ENCODE data around the gene UNC13B. TPM values are rescaled to one million over a fixed set of nuclear protein-coding genes. Genes with fewer than 3 reads are reported as not detected.

Gene UNC13B
- total and polyA plus RNA-seq, 2 of the 13 experiments (the other 11 are each of a cell fraction or from before 2014, with no cell fraction given), result 14.0 to 18.3 TPM

GRCh38 chr9:35398651-35399335, 237.0 kb downstream of the UNC13B start:
- Histone ChIP-seq H3K4me3 (replicated peaks in 1 of 3; ENCODE audit: insufficient read depth in 1 of 3, low read depth in 2 of 3, low read length in 3 of 3) (no peak overlapping the region), H3K79me2 (ENCODE audit: insufficient read depth, low read length) (no peaks in the 10 kb centered on the region), H3K9ac (ENCODE audit: insufficient read depth, low read depth, low read length) (no peak overlapping the region), H3K27me3 (ENCODE audit: control insufficient read depth in 1 of 2, insufficient read depth in 2 of 2, low read length in 2 of 2) (no peaks in the 10 kb centered on the region), H3K9me3 (ENCODE audit: low read length) (no peaks in the 10 kb centered on the region), H2AFZ (ENCODE audit: low read length) (no peak overlapping the region), H3K27ac (ENCODE audit: extremely low read length, insufficient read depth, low read length) (no peak overlapping the region), H3K36me3 (replicated peaks in 1 of 2; ENCODE audit: control insufficient read depth in 1 of 2, insufficient read depth in 2 of 2, low read length in 2 of 2) (peaks cover 21 to 35% of the 10 kb centered on the region in 2 experiments; a peak in 4 of 5 replicates), H3K4me2 (ENCODE audit: low read depth, low read length) (no peak overlapping the region), H3K4me1 (ENCODE audit: insufficient read depth, low read length) (no peaks in the 10 kb centered on the region), H4K20me1 (ENCODE audit: insufficient read depth, low read length) (no peaks in the 10 kb centered on the region)
- POLR2A ChIA-PET, result no interaction called here
- TF ChIP-seq MIER2 (CRISPR knock-in tag; IDR thresholded peaks at IDR 0.05) (no peak), IKZF5 (CRISPR knock-in tag; IDR thresholded peaks at IDR 0.05) (no peak), ARHGAP35 (CRISPR knock-in tag; IDR thresholded peaks at IDR 0.05; ENCODE audit: borderline replicate concordance) (no peak), ZBTB33 (CRISPR knock-in tag; IDR thresholded peaks at IDR 0.05) (no peak), WIZ (CRISPR knock-in tag; IDR thresholded peaks at IDR 0.05) (no peak), NFIB (CRISPR knock-in tag; IDR thresholded peaks at IDR 0.05; ENCODE audit: borderline replicate concordance) (no peak), RORA (CRISPR knock-in tag; IDR thresholded peaks at IDR 0.05) (no peak), ZNF691 (CRISPR knock-in tag; IDR thresholded peaks at IDR 0.05; ENCODE audit: borderline replicate concordance, low read depth) (no peak), ZNF572 (CRISPR knock-in tag; IDR thresholded peaks at IDR 0.05) (no peak)
- TF ChIP-seq, protein P1, sequence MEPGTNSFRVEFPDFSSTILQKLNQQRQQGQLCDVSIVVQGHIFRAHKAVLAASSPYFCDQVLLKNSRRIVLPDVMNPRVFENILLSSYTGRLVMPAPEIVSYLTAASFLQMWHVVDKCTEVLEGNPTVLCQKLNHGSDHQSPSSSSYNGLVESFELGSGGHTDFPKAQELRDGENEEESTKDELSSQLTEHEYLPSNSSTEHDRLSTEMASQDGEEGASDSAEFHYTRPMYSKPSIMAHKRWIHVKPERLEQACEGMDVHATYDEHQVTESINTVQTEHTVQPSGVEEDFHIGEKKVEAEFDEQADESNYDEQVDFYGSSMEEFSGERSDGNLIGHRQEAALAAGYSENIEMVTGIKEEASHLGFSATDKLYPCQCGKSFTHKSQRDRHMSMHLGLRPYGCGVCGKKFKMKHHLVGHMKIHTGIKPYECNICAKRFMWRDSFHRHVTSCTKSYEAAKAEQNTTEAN (CRISPR knock-in tag; conservative IDR thresholded peaks at IDR 0.05), result no peak
- WGBS (ENCODE audit: low lambda C conversion rate), result 96% methylated on average over 16 of the region's 16 CpGs
- CTCF ChIA-PET (ENCODE audit: low intra/inter-chr PET ratio, low total read pairs), result no interaction called here
- no peak for DNase-seq (ENCODE audit: low spot score)
- intact Hi-C loops (cut with micrococcal nuclease; ENCODE audit: unreplicated experiment), result no loop called here
- no peak for ATAC-seq
- BruUV-seq (replicated peaks), result no TSS peak
- in situ Hi-C loops (cut with HindIII; ENCODE audit: extremely low pct_ligation_motif_present, low pct_unique_long_range_greater_than_20kb), result no loop called here
- no peak for FAIRE-seq
